Left ventricle myocardium inferior (tissue), 1 donor: Measurements from ENCODE around the gene PARP11. TPM values are rescaled to one million over a fixed set of nuclear protein-coding genes. Genes with fewer than 3 reads are reported as not detected.

Experiments
- DNase-seq: peaks from one replicate; pipeline ENCODE4 v3.0.0-alpha.2; 2020
- H3K27ac ChIP-seq: fragments of 200-600 bp; replicated peaks from 2 replicates; pipeline ENCODE4 v1.8.0; 2021
- H3K27me3 ChIP-seq: fragments of 200-600 bp; 2 replicates; pipeline ENCODE4 v1.8.0; 2021; ENCODE audit warnings: low read depth
- H3K36me3 ChIP-seq: fragments of 200-600 bp; 2 replicates; pipeline ENCODE4 v1.8.0; 2021
- H3K4me1 ChIP-seq: fragments of 200-600 bp; 2 replicates; pipeline ENCODE4 v1.8.0; 2021
- H3K4me3 ChIP-seq: fragments of 200-600 bp; 2 replicates; pipeline ENCODE4 v1.8.0; 2021; ENCODE audit warnings: mild to moderate bottlenecking, moderate library complexity
- H3K9me3 ChIP-seq: fragments of 200-600 bp; replicated peaks from 2 replicates; pipeline ENCODE4 v1.8.0; 2021
- intact Hi-C: fragments of 100-400 bp; cut with micrococcal nuclease; formaldehyde crosslinking; loops from one replicate; pipeline ENCODE4 v1.11.0; 2022
- long read RNA-seq: library from polyadenylated mRNA; unstranded; transcript quantifications from one replicate; pipeline ENCODE4 v2.0.0, GENCODE V29; 2021
- total RNA-seq: library from RNA; stranded (reverse); fragmentation: NEBNext Ultra II Directional; extraction: Animal tissue kit (Norgen Biotek cat#: 25700); gene quantifications from one replicate; pipeline ENCODE4 v1.2.1, GENCODE V29; 2021
- TF ChIP-seq, protein P1 (sequence below): fragments of 200-600 bp; IDR thresholded peaks from 2 replicates; pipeline ENCODE4 v1.8.0; 2021; ENCODE audit warnings: antibody characterized with exemption, mild to moderate bottlenecking, borderline replicate concordance
- donor health status: DM: no; HTN: yes; CAD: no; lungs with severe emphysema.

The PARP11 gene, protein sequence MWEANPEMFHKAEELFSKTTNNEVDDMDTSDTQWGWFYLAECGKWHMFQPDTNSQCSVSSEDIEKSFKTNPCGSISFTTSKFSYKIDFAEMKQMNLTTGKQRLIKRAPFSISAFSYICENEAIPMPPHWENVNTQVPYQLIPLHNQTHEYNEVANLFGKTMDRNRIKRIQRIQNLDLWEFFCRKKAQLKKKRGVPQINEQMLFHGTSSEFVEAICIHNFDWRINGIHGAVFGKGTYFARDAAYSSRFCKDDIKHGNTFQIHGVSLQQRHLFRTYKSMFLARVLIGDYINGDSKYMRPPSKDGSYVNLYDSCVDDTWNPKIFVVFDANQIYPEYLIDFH
- total RNA-seq: 4.7 TPM
- long read RNA-seq, full-length matches to known transcripts: 1 of 4 reads
- long read RNA-seq, partial matches to known transcripts: 0 of 4 reads
- long read RNA-seq, other reads (novel, unspliced or antisense): 3 of 4 reads

DNA sequence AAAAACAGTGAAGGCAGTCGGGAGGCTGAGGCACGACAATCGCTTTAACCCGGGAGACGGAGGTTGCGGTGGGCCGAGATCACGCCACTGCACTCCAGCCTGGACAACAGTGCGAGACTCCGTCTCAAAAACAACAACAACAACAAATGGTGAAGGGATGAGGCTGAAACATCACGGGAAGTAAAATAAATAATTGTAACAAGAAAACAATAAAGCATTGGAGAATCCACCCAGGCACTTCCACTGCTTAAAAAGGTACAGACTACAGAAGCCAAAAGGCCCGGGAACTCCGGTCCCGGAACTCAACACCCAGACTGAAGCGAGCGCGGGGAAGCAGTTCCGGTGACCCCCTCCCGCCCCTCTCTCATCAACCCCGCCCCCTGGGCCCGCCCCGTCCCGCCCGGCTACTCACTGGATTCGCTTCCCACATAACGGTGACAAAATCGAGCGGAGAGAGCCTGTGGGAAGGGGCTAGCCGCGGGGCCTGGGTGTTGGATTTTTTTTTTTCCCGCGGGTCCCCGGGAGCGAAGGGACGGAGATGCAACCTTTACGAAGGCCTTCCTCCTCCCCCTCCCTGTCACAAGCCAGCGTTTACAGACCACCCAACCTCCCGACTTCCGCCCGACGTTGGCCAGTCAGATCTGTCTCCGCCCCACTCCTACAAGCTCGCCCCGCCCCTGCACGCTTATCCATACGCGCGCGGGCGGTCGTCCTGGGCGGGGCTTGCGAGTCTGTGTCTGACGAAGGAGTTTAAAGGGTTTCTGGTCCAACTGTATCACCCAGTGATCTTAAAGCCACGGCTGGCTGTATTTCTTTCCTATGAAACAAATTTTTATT lies at the start of gene PARP11:
PARP11 (minus strand) TSS at position 600 of the 837 bp plus-strand sequence; CDS start at position 430, 170 bp downstream.
- intact Hi-C loops: no loop called here
- Histone ChIP-seq H3K4me3 (peak within 1 kb of the TSS; percentile 80), H3K9me3 (no peaks in the 10 kb centered on the region), H3K27ac (peak within 1 kb of the TSS; percentile 93), H3K36me3 (no peaks in the 10 kb centered on the region), H3K4me1 (peaks cover 33% of the 10 kb centered on the region), H3K27me3 (peaks cover 10% of the 10 kb centered on the region)
- peak; percentile 99 for DNase-seq
- TF ChIP-seq, protein P1, sequence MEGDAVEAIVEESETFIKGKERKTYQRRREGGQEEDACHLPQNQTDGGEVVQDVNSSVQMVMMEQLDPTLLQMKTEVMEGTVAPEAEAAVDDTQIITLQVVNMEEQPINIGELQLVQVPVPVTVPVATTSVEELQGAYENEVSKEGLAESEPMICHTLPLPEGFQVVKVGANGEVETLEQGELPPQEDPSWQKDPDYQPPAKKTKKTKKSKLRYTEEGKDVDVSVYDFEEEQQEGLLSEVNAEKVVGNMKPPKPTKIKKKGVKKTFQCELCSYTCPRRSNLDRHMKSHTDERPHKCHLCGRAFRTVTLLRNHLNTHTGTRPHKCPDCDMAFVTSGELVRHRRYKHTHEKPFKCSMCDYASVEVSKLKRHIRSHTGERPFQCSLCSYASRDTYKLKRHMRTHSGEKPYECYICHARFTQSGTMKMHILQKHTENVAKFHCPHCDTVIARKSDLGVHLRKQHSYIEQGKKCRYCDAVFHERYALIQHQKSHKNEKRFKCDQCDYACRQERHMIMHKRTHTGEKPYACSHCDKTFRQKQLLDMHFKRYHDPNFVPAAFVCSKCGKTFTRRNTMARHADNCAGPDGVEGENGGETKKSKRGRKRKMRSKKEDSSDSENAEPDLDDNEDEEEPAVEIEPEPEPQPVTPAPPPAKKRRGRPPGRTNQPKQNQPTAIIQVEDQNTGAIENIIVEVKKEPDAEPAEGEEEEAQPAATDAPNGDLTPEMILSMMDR: no peak

DNA sequence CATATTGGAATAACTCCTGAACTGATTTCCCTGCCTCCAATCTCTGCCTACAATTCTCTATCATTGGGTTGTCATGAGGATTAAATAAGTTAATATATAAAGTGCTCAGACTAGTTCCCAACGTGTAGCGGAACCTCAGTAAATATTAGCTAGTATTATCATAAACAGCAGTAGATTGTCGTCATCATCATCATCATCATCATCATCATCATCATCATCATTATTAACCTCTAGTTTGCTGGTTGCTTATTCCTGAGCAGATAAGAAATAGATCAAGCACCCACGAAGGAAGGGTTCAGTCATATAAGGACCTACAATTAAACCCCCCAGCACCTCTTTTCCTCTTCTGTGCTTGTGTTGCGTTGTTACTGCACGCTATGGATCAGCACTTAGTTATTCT lies 48.8 kb upstream of the PARP11 start:
- intact Hi-C loops: no loop called here
- no peak overlapping the region for H3K27ac ChIP-seq
- TF ChIP-seq, protein P1: no peak
- H3K4me3 ChIP-seq: no peak overlapping the region
- no peak for DNase-seq
- H3K27me3 ChIP-seq: peaks cover 95% of the 10 kb centered on the region
- H3K4me1 ChIP-seq: no peaks in the 10 kb centered on the region
- H3K9me3 ChIP-seq: no peaks in the 10 kb centered on the region
- H3K36me3 ChIP-seq: no peaks in the 10 kb centered on the region

DNA sequence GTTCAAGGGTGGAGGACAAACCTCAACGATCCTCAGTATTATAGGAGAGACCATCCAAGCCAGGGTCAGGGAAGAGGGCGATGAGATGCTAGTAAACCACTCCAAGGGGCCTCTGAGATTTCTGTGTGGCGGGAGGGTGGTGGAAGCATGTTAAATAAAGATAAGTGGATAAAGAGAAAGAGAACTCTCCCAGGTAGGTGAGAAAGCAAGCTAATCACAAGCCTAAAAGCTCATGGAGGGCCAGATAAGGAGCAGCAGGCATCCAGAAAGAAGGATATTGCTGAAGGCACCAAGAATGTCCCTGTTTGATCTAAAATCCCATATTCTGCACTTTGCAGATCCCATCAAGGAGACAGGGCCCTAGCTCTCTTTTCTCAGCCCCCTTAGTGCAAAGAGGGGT lies 48.3 kb upstream of the PARP11 start:
- intact Hi-C loops: no loop called here
- no peak overlapping the region for H3K4me3 ChIP-seq
- no peaks in the 10 kb centered on the region for H3K9me3 ChIP-seq
- H3K27me3 ChIP-seq: peaks cover 90% of the 10 kb centered on the region
- TF ChIP-seq, protein P1: no peak
- DNase-seq: no peak
- H3K36me3 ChIP-seq: no peaks in the 10 kb centered on the region
- no peaks in the 10 kb centered on the region for H3K4me1 ChIP-seq
- no peak overlapping the region for H3K27ac ChIP-seq

DNA sequence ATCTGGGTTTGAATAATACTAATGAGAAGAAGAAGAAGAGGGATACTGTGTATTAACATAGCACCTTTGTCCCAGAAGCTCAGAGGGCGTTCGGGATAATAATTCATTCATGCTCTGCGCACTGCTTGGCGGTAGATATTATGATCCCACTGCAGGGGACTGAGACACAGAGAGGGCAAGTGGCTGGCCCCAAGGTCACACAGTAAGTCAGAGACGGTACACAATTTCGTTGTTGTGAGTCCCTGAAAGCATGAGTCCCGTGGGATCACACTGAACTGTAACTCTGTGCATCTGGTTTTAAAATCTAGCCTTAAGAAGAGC lies 47.9 kb upstream of the PARP11 start:
- intact Hi-C loops: no loop called here
- no peak overlapping the region for H3K27ac ChIP-seq
- H3K4me3 ChIP-seq: no peak overlapping the region
- peaks cover 86% of the 10 kb centered on the region for H3K27me3 ChIP-seq
- H3K9me3 ChIP-seq: no peaks in the 10 kb centered on the region
- DNase-seq: no peak
- TF ChIP-seq, protein P1: no peak
- H3K36me3 ChIP-seq: no peaks in the 10 kb centered on the region
- no peaks in the 10 kb centered on the region for H3K4me1 ChIP-seq

DNA sequence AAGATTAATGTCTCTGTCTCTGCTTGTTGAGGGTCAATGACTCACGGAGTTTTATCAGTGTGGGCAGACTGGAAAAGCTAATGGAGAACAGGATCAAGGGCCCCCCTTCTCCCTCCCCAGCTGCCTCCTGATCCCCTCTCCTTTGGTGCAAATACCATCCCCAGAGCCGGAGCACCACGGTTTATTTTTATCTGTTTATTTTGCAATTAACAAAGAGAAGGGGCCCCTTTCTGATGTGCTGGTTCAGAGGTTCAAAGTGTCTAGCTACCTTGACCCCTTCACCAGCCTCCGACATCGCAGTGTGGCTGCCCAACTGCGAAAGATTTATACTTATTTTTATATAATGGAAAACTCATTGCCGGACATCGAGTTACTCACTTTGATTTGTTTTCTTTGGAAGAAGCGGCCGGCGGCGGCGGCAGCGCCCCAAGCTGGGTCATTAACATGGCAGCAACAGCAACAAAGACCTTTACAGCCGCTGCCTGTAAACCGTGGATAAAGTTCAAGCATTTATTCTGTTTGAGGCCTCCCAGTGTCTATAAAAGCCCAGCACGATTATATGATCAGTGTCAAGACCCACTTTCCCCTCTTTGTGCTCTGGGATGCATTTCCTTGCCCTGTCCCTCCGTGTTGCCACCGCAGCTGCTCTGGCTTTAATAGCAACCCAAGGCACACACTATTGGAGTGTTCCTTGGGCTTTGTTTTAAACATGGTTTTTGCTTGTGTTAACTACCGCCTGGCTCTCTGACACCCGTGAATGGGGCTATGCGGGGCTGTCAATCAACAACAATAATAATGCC lies 47.4 kb upstream of the PARP11 start:
- Histone ChIP-seq H3K9me3 (no peaks in the 10 kb centered on the region), H3K4me3 (no peak overlapping the region), H3K27ac (no peak overlapping the region), H3K27me3 (peaks cover 84% of the 10 kb centered on the region), H3K4me1 (no peaks in the 10 kb centered on the region), H3K36me3 (no peaks in the 10 kb centered on the region)
- TF ChIP-seq, protein P1: no peak
- no peak for DNase-seq
- intact Hi-C loops: no loop called here
